Measurements from ENCODE around the gene ZNF688.
"Not testable (repeated sequence)": the region's sequence is repeated elsewhere in the genome, so short reads cannot be mapped to it uniquely, and the experiment has no call there.

Gene ZNF688

DNA sequence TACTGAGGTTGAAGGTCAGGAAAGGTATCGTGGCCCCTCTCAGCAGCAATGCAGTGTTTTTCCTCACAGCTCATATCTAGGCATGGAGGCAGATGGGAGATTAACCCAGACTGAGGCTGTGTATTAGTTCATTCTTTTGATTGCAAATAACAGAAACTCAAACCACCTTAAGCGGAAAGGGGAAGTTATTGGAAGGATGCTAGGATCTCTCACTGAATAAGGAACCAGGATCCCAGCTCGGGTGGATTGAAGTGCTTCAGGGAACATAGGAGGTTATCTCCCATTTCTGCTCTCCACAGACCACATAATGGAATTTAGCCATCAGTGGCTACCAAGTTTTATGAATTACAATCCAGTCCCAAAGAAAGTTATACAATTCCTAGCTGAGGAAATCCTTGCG is 30.5 kb upstream of the ZNF688 start:
- Mint-ChIP-seq H3K4me1 (peaks cover 4 to 25% of the 10 kb centered on the region in 2 donors), H3K9me3 (no peaks in the 10 kb centered on the region), H3K27ac (no peak overlapping the region), H3K4me3 (no peak overlapping the region), H3K27me3 (no peaks in the 10 kb centered on the region), H3K36me3 (peaks cover 21 to 41% of the 10 kb centered on the region in 2 donors)
- DNase-seq, result no peak
- no peak for ATAC-seq (replicated peaks)

DNA sequence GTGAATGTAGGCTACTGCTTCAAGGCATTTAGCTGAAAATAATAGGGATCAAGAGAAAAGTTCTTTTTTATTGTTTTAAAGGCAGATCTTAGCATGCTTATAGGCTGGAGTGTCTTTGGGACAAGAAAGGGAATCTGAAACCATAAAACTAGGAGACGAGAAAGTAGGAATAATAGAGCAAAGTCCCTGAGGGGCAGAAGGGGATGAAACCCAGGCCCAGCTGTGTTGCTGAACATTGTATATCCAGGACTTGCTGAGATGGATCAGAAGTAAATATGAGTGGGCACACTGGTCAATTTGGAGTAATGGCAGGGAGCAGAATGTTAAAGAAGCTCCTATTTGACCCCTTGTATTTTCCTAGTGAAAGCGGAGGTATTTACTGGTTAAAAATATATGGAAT is 29.4 kb upstream of the ZNF688 start:
- Mint-ChIP-seq H3K4me1 (peaks cover 2 to 19% of the 10 kb centered on the region in 2 donors), H3K4me3 (no peak overlapping the region), H3K9me3 (no peaks in the 10 kb centered on the region), H3K27me3 (no peaks in the 10 kb centered on the region), H3K36me3 (peaks cover 16 to 33% of the 10 kb centered on the region in 2 donors), H3K27ac (no peak overlapping the region)
- ATAC-seq (replicated peaks), result no peak
- DNase-seq, result no peak

DNA sequence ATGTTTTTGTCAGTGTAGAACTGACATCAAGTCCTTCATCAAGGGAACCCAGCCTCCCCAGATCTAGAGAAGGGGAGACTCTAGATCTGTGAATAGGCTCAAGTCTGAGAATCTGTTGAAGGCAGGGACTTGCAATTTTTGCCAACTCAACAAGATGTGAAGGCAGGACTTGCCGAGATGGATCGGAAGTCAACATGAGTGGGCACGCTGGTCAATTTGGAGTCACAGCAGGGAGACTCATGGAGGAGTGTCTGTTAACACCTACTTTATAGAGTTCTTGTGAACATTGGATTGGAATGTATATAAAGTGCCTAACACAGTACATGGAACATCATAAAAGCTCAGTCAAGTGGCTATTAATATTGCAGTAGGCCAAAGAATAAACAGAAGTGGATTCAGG is 28.7 kb upstream of the ZNF688 start:
- Mint-ChIP-seq H3K4me3 (no peak overlapping the region), H3K36me3 (peaks cover 15 to 30% of the 10 kb centered on the region in 2 donors), H3K4me1 (peaks cover 2 to 19% of the 10 kb centered on the region in 2 donors), H3K9me3 (no peaks in the 10 kb centered on the region), H3K27me3 (no peaks in the 10 kb centered on the region), H3K27ac (no peak overlapping the region)
- DNase-seq, result no peak
- no peak for ATAC-seq (replicated peaks)

DNA sequence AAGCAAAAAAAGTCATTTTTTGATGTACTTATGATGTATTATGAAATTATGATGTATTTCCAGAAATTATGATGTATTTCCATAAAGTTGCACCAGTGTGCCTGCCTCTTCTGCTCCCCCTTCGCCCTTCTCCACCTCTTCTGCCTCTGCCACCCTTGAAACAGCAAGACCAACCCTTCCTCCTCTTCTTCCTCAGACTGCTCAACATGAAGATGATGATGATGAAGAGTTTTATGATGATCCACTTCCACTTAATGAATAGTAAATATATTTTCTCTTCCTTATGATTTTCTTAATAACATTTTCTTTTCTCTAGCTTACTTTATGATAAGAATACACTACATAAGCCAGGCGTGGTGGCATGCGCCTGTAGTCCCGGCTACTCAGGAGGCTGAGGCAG is 21.4 kb upstream of the ZNF688 start:
- Mint-ChIP-seq H3K27me3 (no peaks in the 10 kb centered on the region), H3K4me1 (peaks cover 0 to under 1% of the 10 kb centered on the region in 2 donors), H3K36me3 (peaks cover 0 to 4% of the 10 kb centered on the region in 2 donors)

DNA sequence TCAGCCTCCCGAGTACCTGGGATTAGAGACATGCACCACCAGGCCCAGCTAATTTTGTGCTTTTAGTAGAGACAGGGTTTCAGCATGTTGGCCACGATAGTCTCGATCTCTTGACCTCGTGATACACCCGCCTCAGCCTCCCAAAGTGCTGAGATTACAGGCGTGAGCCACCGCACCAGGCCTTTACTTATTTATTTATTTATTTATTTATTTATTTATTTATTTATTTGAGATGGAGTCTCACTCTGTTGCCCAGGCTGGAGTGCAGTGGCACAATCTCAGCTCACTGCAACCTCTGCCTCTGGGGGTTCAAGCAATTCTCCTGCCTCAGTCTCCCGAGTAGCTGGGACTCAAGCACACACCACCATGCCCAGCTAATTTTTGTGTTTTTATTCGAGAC is 19.4 kb upstream of the ZNF688 start:
- not testable (repeated sequence) for H3K36me3 Mint-ChIP-seq; ATAC-seq (replicated peaks); DNase-seq; H3K4me1 Mint-ChIP-seq; H3K9me3 Mint-ChIP-seq; H3K27me3 Mint-ChIP-seq; H3K27ac Mint-ChIP-seq; H3K4me3 Mint-ChIP-seq

More for the DNA sequence above, 21.4 kb upstream of the ZNF688 start:
- ATAC-seq (replicated peaks) (no peak), DNase-seq (no peak)
- Mint-ChIP-seq H3K27ac (no peak overlapping the region), H3K9me3 (no peaks in the 10 kb centered on the region), H3K4me3 (no peak overlapping the region)

DNA sequence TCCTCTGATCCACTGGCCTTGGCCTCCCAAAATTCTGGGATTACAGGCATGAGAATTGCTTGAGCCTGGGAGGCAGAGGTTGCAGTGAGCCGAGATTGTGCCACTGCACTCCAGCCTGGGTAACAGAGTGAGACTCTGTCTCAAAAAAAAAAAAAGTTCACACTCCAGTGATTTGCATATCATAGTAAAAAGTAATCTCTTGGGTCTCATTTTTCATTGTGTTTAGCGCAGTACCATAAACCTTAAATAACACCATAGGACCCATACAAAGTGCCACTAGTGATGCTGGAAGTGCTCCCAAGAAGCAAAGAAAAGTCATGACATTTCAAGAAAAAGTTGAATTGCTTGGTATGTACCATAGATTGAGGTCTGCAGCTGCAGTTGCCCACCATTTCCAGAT is 18.1 kb upstream of the ZNF688 start:
- H3K4me3 Mint-ChIP-seq, DNase-seq: not testable (repeated sequence)
- H3K4me1 Mint-ChIP-seq, result peaks cover 2 to 12% of the 10 kb centered on the region in 2 donors

DNA sequence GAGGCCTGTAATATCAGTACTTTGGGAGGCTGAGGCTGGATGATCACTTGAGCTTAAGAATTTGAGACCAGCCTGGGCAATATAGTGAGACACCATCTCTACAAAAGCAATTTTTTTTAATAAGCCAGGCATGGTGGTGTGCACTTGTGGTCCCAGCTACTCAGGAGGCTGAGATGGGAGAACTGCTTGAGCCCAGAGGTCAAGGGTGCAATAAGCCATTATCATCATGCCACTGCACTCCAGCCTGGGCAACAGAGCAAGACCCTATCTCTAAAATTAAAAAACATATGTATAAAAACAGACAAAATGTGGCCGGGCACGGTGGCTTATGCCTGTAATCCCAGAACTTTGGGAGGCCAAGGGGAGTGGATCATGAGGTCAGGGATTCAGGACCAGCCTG is 17.1 kb upstream of the ZNF688 start:
- Mint-ChIP-seq H3K27ac (no peak overlapping the region), H3K9me3 (no peaks in the 10 kb centered on the region), H3K4me3 (no peak overlapping the region), H3K36me3 (peaks cover 0 to 4% of the 10 kb centered on the region in 2 donors), H3K4me1 (peaks cover 2 to 18% of the 10 kb centered on the region in 2 donors), H3K27me3 (no peaks in the 10 kb centered on the region)
- DNase-seq (no peak), ATAC-seq (replicated peaks) (no peak)

More for the DNA sequence above, 18.1 kb upstream of the ZNF688 start:
- H3K36me3 Mint-ChIP-seq; H3K27me3 Mint-ChIP-seq; H3K27ac Mint-ChIP-seq; ATAC-seq (replicated peaks); H3K9me3 Mint-ChIP-seq: not testable (repeated sequence)

DNA sequence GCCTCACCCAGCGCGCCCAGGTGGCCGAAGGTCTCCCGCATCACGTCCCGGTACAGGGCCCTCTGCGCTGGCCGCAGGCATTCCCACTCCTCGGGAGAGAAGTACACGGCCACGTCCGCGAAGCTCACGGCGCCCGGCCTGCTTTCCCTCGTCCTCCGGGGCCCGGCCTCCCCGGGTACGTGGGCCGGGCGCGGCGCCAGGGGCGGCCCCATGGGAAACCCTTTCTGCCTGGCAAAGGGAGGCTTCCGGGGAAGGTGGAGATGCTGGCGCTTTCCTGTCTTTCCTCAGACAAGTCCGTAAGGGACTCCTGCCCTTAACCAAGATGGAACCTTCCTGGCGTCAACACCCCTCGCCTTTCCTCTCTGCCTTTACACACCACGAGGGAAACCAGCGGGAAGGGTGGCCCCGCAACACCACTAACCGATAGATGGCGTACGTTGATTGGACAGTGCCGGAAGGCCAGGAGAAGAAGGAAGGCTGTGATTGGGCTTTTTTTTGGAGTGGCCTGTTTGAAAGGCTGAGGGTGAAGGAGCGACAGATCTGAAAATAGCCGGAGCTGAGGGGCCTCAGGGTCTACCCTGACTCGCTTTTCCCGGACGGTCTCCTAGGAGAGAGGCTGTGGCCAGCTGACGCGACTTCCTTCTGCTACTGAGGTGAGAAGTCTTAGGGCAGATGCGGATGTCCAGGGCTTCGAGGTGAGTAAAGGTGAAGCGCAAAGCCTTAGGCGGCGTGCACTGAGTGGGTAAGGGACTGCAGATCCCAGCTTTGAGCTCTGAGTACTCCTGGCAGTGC is 14.1 kb upstream of the ZNF688 start, which contains the start of gene ZNF785:
Gene ZNF785 (minus strand): TSS at position 298 of the 792 bp plus-strand sequence. CDS start 86 bp downstream, at position 212.
- Mint-ChIP-seq H3K4me1 (peaks cover 7 to 33% of the 10 kb centered on the region in 2 donors), H3K4me3 (peak within 1 kb of the TSS; percentile 96 to 97), H3K36me3 (peaks cover 15 to 17% of the 10 kb centered on the region in 2 donors), H3K27me3 (no peaks in the 10 kb centered on the region), H3K9me3 (no peaks in the 10 kb centered on the region), H3K27ac (peak within 1 kb of the TSS; percentile 97)
- DNase-seq (peak; percentile 93), ATAC-seq (replicated peaks) (peak; percentile 98 to 99)

DNA sequence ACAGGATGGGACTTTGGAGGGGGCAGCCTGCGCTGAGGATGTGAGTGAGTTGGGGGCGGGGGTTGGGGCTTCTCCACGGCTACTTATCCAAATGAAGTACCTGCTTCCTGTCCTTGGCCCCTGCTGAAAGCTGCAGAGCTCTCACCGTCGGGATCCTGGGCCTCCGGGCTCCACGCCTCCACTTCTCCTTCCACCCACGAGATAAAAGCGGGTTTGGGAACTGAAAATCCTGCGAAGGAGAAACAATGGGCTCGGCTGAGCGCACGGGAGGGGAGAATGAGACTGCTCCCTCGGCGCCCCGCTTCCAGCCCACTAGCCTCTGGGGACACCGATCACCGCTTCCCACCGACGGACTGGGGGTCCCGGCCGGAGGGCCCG is 13.5 kb upstream of the ZNF688 start:
- Mint-ChIP-seq H3K27ac (peak overlapping the region; percentile 97), H3K4me3 (peak overlapping the region; percentile 96 to 97), H3K9me3 (no peaks in the 10 kb centered on the region), H3K27me3 (no peaks in the 10 kb centered on the region), H3K4me1 (peaks cover 7 to 33% of the 10 kb centered on the region in 2 donors), H3K36me3 (peaks cover 15 to 17% of the 10 kb centered on the region in 2 donors)
- no peak for DNase-seq
- ATAC-seq (replicated peaks), result peak; percentile 35 to 43

DNA sequence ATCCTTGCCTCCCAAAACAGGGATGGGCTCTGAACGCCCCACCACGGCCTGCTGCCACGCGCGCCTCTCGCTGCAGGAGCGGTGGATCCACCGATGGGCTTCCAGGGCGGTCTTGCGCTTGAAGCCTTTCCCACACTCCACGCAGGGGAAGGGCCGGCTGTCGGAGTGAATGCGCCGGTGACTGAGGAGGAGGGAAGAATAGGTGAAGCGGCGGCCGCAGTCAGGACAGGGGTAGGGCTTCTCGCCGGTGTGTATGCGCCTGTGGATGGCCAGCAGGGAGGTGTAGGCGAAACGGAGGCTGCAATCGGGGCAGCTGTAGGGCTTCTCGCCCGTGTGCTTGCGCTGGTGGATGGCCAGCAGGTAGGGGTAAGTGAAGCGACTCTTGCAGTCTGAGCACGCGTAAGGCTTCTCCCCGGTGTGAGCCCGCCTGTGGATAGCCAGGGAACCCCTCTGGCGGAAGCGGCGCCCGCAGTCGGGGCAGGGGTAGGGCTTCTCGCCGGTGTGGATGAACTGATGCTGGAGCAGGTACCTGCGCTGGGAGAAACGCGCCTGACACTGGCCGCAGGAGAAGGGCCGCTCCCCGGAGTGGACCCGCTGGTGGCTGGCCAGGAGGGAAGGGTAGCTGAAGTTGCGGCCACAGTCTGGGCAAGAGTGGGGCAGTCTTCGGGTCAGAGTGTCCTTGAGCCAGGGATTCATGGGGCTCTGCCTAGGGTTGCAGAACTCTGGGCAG is 11.3 kb upstream of the ZNF688 start:
- no peak for DNase-seq
- Mint-ChIP-seq H3K4me3 (no peak overlapping the region), H3K27ac (peak overlapping the region; percentile 57), H3K9me3 (no peaks in the 10 kb centered on the region), H3K4me1 (peaks cover 7 to 33% of the 10 kb centered on the region in 2 donors), H3K27me3 (no peaks in the 10 kb centered on the region), H3K36me3 (peaks cover 13 to 17% of the 10 kb centered on the region in 2 donors)
- ATAC-seq (replicated peaks), result no peak

DNA sequence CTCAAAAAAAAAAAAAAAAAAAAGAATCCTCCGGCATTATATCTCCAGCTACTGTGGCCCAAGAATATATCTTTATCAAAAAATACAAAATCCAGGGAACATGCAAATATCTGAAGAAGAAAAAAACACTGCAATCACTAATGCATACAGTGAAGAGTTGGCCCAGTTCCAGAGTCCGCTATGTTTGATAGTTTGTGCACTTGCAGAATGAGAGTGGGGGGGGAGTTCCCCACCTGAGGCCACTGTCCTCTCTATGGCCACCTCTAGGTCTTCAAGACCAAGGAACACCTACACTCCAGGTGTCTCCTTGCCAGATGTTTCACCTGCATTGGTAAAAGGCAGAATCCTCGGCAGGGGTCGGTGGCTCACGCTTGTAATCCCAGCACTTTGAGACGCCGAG is 9.9 kb upstream of the ZNF688 start:
- Mint-ChIP-seq H3K27me3 (no peaks in the 10 kb centered on the region), H3K4me3 (no peak overlapping the region), H3K4me1 (peaks cover 7 to 33% of the 10 kb centered on the region in 2 donors), H3K36me3 (peaks cover 13 to 17% of the 10 kb centered on the region in 2 donors), H3K27ac (no peak overlapping the region), H3K9me3 (no peaks in the 10 kb centered on the region)
- DNase-seq (no peak), ATAC-seq (replicated peaks) (no peak)

DNA sequence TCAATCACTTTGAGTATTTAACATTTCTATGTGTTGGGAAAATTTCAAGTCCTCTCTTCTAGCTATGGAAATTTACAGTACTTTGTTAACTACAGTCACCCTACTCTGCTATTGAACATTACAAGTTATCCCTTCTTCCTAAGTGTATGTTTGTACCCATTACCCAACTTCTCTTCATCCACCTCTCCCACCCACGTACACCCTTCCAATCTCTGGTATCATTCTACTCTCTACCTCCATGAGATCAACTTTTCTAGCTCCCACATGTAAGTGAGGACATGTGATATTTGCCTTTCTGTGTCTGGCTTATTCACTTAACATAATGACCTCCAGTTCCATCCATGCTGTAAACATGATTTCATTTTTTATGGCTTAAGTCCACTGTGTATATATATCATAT is 3.2 kb upstream of the ZNF688 start:
- Mint-ChIP-seq H3K4me3 (no peak overlapping the region), H3K4me1 (peaks cover 8 to 10% of the 10 kb centered on the region in 2 donors), H3K36me3 (peaks cover 0 to 4% of the 10 kb centered on the region in 2 donors), H3K27ac (peak overlapping the region; percentile 22), H3K27me3 (no peaks in the 10 kb centered on the region), H3K9me3 (no peaks in the 10 kb centered on the region)
- DNase-seq (no peak), ATAC-seq (replicated peaks) (no peak)

DNA sequence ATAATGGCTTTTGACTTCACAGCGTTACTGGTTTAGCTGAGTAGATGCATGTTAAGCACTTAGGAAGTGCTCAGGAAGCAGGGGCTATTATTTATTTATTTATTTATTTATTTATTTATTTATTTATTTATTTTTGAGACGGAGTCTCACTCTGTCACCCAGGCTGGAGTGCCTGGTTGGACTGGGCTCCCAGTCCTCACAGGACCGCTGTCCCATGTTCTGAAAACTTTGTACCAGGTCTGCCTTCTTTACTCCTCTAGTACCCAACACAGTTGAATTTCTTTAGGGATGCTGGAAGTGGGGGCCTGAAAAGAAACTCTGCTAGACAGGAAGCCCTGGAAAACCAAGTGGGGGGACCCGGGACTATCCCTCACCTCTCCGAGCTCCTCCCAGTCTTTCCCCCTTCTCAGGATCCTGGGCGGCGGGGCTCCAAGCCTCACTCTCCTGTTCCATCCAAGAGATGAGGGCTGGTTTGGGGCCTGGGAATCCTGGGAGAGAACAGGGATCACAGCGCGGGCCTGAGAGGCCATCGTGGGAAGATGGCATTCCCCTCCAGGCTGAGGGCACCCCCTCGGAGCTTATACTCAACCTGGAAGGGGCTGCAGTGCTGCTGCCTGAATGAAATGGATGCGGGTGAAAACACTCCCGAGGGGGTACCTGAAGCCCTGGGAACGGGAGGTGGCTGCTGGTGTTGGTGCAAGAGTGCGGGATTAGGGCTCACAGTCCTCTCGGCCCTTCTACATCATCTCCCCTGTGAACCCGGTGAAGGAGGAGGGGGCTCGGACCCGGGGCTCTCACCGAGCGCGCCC is 674 bp downstream of the ZNF688 start:
- Mint-ChIP-seq H3K4me1 (peaks cover 23 to 33% of the 10 kb centered on the region in 2 donors), H3K27me3 (no peaks in the 10 kb centered on the region), H3K9me3 (no peaks in the 10 kb centered on the region), H3K27ac (peak overlapping the region; percentile 97), H3K36me3 (peaks cover 0 to 4% of the 10 kb centered on the region in 2 donors), H3K4me3 (peak overlapping the region; percentile 90 to 96)
- no peak for ATAC-seq (replicated peaks)
- DNase-seq, result no peak

Data from stimulated activated naive B cell treated with anti-CD40 and anti-IgM and Interleukin-4, amounts not matched to agents 10 μg/mL and 1 μg/mL and 100 μg/mL, for 72 hours (primary cell).